OCI-LY3 (cell line): Measurements from ENCODE around the gene PLCB1.

Source experiments
- EZH2phosphoT487 ChIP-seq: fragments of 200-600 bp; shearing (Covaris generic); IDR thresholded peaks from 2 replicates; pipeline ENCODE4 v1.6.1; 2018; ENCODE audit warnings: antibody characterized with exemption, mixed run types, low read depth
- TF ChIP-seq, protein P1 (sequence below): fragments of 200-600, 300-600 bp; sonication (generic); IDR thresholded peaks from 2 replicates; pipeline ENCODE4 v1.5.1; 2014; ENCODE audit warnings: antibody characterized with exemption, low read length, low read depth

DNA sequence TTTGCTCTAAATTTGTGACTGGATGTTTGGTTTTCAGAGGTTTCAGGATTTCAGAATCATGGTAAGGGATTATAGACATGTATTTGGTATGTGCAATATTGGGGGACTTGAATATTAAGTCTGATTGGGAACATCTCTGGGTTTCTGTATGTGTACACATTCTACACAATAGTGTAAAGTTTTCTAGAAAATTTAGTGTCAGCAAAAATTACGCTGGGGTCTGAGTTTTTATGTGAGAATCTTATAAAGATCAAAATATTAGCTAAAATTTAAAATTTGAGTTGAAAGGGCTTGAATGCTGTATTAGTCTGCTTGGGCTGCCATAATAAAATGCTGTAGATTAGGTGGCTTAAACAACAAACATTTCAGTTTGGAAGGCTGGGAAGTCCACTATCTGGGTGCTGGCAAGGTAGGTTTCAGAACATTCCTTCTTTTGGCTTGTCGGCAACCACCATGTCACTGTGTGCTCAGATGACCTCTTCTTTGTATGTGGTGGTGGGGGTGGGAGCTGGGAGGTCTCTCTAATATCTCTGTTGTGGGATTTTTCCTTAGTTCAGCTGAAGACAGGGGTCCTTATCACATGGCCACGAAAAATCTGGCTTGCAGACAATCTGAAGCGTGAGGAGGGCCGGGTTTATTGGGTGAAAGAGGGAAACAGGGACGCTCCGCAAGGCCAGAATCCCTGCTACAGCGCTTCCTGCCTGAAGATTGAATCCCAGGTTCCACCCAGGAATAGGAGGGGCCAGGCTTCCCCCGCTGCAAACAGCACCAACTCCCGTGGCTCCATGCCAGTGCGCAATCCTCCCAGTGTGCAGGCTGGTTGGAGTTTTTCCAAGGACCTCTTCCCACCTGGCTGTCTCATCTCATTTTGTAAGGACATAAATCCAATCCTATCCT is 299.7 kb downstream of the PLCB1 start:
- TF ChIP-seq, protein P1, sequence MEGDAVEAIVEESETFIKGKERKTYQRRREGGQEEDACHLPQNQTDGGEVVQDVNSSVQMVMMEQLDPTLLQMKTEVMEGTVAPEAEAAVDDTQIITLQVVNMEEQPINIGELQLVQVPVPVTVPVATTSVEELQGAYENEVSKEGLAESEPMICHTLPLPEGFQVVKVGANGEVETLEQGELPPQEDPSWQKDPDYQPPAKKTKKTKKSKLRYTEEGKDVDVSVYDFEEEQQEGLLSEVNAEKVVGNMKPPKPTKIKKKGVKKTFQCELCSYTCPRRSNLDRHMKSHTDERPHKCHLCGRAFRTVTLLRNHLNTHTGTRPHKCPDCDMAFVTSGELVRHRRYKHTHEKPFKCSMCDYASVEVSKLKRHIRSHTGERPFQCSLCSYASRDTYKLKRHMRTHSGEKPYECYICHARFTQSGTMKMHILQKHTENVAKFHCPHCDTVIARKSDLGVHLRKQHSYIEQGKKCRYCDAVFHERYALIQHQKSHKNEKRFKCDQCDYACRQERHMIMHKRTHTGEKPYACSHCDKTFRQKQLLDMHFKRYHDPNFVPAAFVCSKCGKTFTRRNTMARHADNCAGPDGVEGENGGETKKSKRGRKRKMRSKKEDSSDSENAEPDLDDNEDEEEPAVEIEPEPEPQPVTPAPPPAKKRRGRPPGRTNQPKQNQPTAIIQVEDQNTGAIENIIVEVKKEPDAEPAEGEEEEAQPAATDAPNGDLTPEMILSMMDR = no peak
- TF ChIP-seq EZH2phosphoT487 = no peak
